Breast epithelium (tissue), 3 donors: Measurements from ENCODE around the gene TPTE.
"Not testable (repeated sequence)": the region's sequence is repeated elsewhere in the genome, so short reads cannot be mapped to it uniquely, and the experiment has no call there.

Source experiments
- POLR2A ChIP-seq: fragments of 450-650 bp; IDR thresholded peaks from one replicate; pipeline ENCODE4 v1.6.1; 2016; ENCODE audit warnings: antibody characterized with exemption, mild to moderate bottlenecking, moderate library complexity
- POLR2AphosphoS5 ChIP-seq, 3 donors: sonication (generic); formaldehyde crosslinking; IDR thresholded peaks; one replicate each; pipeline ENCODE4 v1.6.1; 2017; ENCODE audit warnings: antibody characterized with exemption in 3 of 3
- TF ChIP-seq, protein P1 (sequence below), 3 donors: fragments of 450-650 bp; IDR thresholded peaks; one replicate each; pipeline ENCODE4 v1.5.1; 2016 to 2017; ENCODE audit warnings: antibody characterized with exemption in 3 of 3, mild to moderate bottlenecking in 3 of 3, moderate library complexity in 3 of 3

GRCh38 chr21:10589115-10589514 lies 67.7 kb downstream of the TPTE start:
- TF ChIP-seq POLR2AphosphoS5 (IDR thresholded peaks at IDR 0.05); POLR2A: not testable (repeated sequence)
- TF ChIP-seq, protein P1, sequence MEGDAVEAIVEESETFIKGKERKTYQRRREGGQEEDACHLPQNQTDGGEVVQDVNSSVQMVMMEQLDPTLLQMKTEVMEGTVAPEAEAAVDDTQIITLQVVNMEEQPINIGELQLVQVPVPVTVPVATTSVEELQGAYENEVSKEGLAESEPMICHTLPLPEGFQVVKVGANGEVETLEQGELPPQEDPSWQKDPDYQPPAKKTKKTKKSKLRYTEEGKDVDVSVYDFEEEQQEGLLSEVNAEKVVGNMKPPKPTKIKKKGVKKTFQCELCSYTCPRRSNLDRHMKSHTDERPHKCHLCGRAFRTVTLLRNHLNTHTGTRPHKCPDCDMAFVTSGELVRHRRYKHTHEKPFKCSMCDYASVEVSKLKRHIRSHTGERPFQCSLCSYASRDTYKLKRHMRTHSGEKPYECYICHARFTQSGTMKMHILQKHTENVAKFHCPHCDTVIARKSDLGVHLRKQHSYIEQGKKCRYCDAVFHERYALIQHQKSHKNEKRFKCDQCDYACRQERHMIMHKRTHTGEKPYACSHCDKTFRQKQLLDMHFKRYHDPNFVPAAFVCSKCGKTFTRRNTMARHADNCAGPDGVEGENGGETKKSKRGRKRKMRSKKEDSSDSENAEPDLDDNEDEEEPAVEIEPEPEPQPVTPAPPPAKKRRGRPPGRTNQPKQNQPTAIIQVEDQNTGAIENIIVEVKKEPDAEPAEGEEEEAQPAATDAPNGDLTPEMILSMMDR (IDR thresholded peaks at IDR 0.05), result not testable (repeated sequence)
